ENCODE results near the gene FBP2. TPM values are rescaled to one million over a fixed set of nuclear protein-coding genes. Genes with fewer than 3 reads are reported as not detected.

Gene FBP2
- total and polyA plus RNA-seq, 4 donors, result 0.02 to 0.88 TPM; not detected in 2

- Histone ChIP-seq H3K9me3 (ENCODE audit: control insufficient read depth in 4 of 4, insufficient read depth in 3 of 4, low read length in 3 of 4) (peaks cover 0 to 2% (median 0%) of the 10 kb centered on the region in 4 donors), H3K27ac (ENCODE audit: low read depth in 1 of 2, low read length in 1 of 2) (no peak overlapping the region), H3K9ac (ENCODE audit: insufficient read depth in 1 of 2, low read length in 2 of 2) (no peak overlapping the region), H3K4me1 (ENCODE audit: control insufficient read depth in 5 of 5, insufficient read depth in 5 of 5, low read length in 5 of 5) (peaks cover 0 to 28% (median 13%) of the 10 kb centered on the region in 5 donors), H3K36me3 (ENCODE audit: control insufficient read depth in 4 of 4, insufficient read depth in 4 of 4, low read length in 4 of 4) (peaks cover 0 to 5% (median 0%) of the 10 kb centered on the region in 4 donors), H3K27me3 (ENCODE audit: control insufficient read depth in 3 of 3, insufficient read depth in 3 of 3, low read length in 2 of 3) (no peaks in the 10 kb centered on the region), H3K4me3 (no peak overlapping the region)
- DNase-seq (peak; percentile 57 to 82 (median 74)), ATAC-seq (ENCODE audit: insufficient read depth, low FRiP score) (no peak)
- WGBS, 2 donors, result 85 to 87% methylated on average over 19 of the region's 19 CpGs
- TF ChIP-seq CTCF (IDR thresholded peaks at IDR 0.05; ENCODE audit: control extremely low read depth, extremely low read depth), result no peak
These were observed 28.6 kb upstream of the FBP2 start for GRCh38 chr9:94622087-94622800.

- H3K9ac ChIP-seq (ENCODE audit: insufficient read depth in 1 of 2, low read length in 2 of 2), result no peak overlapping the region
- no peak overlapping the region for H3K27ac ChIP-seq (ENCODE audit: low read depth in 1 of 2, low read length in 1 of 2)
- H3K27me3 ChIP-seq (ENCODE audit: control insufficient read depth in 3 of 3, insufficient read depth in 3 of 3, low read length in 2 of 3), result no peaks in the 10 kb centered on the region
- TF ChIP-seq CTCF (IDR thresholded peaks at IDR 0.05; ENCODE audit: control extremely low read depth, extremely low read depth), result no peak
- H3K4me3 ChIP-seq, result no peak overlapping the region
- H3K9me3 ChIP-seq (ENCODE audit: control insufficient read depth in 4 of 4, insufficient read depth in 3 of 4, low read length in 3 of 4), result peaks cover 0 to 2% (median 0%) of the 10 kb centered on the region in 4 donors
- DNase-seq, result peak in 2 of 3 donors; percentile 61 to 79
- 61 to 80% methylated on average over 4 of the region's 4 CpGs for WGBS, 2 donors
- H3K36me3 ChIP-seq (ENCODE audit: control insufficient read depth in 4 of 4, insufficient read depth in 4 of 4, low read length in 4 of 4), result peaks cover 0 to 5% (median 0%) of the 10 kb centered on the region in 4 donors
- ATAC-seq (ENCODE audit: insufficient read depth, low FRiP score), result no peak
- H3K4me1 ChIP-seq (ENCODE audit: control insufficient read depth in 5 of 5, insufficient read depth in 5 of 5, low read length in 5 of 5), result peaks cover 0 to 28% (median 9%) of the 10 kb centered on the region in 5 donors
These were observed 25.4 kb upstream of the FBP2 start for GRCh38 chr9:94619026-94619425.

- no peak for TF ChIP-seq CTCF (IDR thresholded peaks at IDR 0.05; ENCODE audit: control extremely low read depth, extremely low read depth)
- 67 to 83% methylated on average over 3 of the region's 3 CpGs for WGBS, 2 donors
- Histone ChIP-seq H3K4me1 (ENCODE audit: control insufficient read depth in 5 of 5, insufficient read depth in 5 of 5, low read length in 5 of 5) (peaks cover 0 to 27% (median 6%) of the 10 kb centered on the region in 5 donors), H3K4me3 (no peak overlapping the region), H3K9ac (ENCODE audit: insufficient read depth in 1 of 2, low read length in 2 of 2) (no peak overlapping the region), H3K27me3 (ENCODE audit: control insufficient read depth in 3 of 3, insufficient read depth in 3 of 3, low read length in 2 of 3) (no peaks in the 10 kb centered on the region), H3K9me3 (ENCODE audit: control insufficient read depth in 4 of 4, insufficient read depth in 3 of 4, low read length in 3 of 4) (no peaks in the 10 kb centered on the region), H3K27ac (ENCODE audit: low read depth in 1 of 2, low read length in 1 of 2) (no peak overlapping the region), H3K36me3 (ENCODE audit: control insufficient read depth in 4 of 4, insufficient read depth in 4 of 4, low read length in 4 of 4) (peaks cover 0 to 7% (median 0%) of the 10 kb centered on the region in 4 donors)
- DNase-seq (no peak), ATAC-seq (ENCODE audit: insufficient read depth, low FRiP score) (no peak)
These were observed 19.4 kb upstream of the FBP2 start for GRCh38 chr9:94613003-94613402.
